PC-3 (cell line): ENCODE measurements around the gene DNAH17.

ENCODE experiments used
- EZH2 ChIP-seq: fragments of 300-600 bp; sonication (generic); IDR thresholded peaks from one replicate; pipeline ENCODE4 v1.6.1; 2017; ENCODE audit warnings: antibody characterized with exemption, mild to moderate bottlenecking, low read length; ENCODE audit not compliant: unreplicated experiment
- TF ChIP-seq, protein P1 (sequence below): fragments of 300-600 bp; sonication (generic); conservative IDR thresholded peaks from 2 replicates; pipeline ENCODE4 v1.5.1; 2017; ENCODE audit warnings: antibody characterized with exemption, low read depth, mild to moderate bottlenecking, low read length

DNA sequence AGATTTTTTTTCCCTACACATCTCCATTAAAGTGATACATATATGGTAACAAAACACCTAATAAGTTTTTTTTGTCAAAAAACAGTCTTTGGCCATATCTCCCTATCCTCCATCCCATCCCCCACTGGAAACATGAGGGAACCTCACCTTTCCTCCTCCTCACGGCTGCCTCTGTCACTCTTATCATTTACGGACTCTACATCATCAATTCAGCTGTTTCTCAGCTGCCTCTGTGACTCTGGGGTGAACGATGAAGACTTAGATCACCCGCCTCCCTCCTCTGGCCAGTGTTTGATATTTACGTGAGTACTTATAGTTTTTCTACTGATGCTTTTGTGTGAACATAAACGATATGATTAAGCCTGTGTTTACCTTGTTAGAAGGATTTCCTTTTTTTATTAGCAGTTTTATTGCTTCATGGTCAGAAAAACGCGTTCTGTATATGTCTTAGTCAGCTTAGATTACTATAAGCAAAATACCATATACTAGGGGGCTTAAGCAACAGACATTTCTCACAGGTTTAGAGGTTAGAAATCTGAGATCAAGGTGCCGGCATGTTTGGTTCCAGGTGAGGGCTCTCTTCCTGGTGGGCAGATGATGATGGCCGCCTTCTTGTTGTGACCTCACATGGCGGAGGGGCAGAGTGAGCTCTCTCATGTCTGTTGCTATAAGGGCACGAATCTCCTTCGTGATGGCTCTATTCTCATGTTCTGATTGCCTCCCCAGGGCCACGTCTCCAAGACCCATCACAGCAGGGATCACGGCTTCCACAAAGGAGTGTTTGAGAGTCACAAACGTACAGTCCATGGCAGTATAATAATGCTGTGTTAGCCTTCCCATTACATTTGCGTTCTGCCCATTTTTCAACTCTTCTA lies 32.1 kb downstream of the DNAH17 start:
- TF ChIP-seq, protein P1, sequence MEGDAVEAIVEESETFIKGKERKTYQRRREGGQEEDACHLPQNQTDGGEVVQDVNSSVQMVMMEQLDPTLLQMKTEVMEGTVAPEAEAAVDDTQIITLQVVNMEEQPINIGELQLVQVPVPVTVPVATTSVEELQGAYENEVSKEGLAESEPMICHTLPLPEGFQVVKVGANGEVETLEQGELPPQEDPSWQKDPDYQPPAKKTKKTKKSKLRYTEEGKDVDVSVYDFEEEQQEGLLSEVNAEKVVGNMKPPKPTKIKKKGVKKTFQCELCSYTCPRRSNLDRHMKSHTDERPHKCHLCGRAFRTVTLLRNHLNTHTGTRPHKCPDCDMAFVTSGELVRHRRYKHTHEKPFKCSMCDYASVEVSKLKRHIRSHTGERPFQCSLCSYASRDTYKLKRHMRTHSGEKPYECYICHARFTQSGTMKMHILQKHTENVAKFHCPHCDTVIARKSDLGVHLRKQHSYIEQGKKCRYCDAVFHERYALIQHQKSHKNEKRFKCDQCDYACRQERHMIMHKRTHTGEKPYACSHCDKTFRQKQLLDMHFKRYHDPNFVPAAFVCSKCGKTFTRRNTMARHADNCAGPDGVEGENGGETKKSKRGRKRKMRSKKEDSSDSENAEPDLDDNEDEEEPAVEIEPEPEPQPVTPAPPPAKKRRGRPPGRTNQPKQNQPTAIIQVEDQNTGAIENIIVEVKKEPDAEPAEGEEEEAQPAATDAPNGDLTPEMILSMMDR: no peak
- TF ChIP-seq EZH2: no peak
